Heart left ventricle (tissue), 16 donors: Measurements from ENCODE around the gene PEAK1. TPM values are rescaled to one million over a fixed set of nuclear protein-coding genes. Genes with fewer than 3 reads are reported as not detected.

Experiments
- ATAC-seq, 4 donors: fragments of 200-7000 bp; cut with Tn5 transposase; one replicate each; pipeline ENCODE4 v1.9.1; 2020 to 2022; ENCODE audit warnings: moderate library complexity in 4 of 4, mild to moderate bottlenecking in 3 of 4, moderate number of reproducible peaks in 1 of 4
- DNase-seq, 5 donors: peaks; one replicate each; pipeline ENCODE4 v3.0.0-alpha.2; 2020
- H3K27ac ChIP-seq, 12 donors: fragments of 200-600 bp; sonication (generic) in 4 of 12; one replicate each; pipeline versions ENCODE4 v1.5.0 to v1.8.0; 2016 to 2022; ENCODE audit warnings: mild to moderate bottlenecking in 2 of 12
- H3K27me3 ChIP-seq, 9 donors: fragments of 200-600 bp; sonication (generic) in 2 of 9; one replicate each; pipeline versions ENCODE4 v1.5.1 to v1.8.0; 2016 to 2022; ENCODE audit warnings: mild to moderate bottlenecking in 3 of 9
- H3K36me3 ChIP-seq, 9 donors: fragments of 200-600 bp; sonication (generic) in 2 of 9; one replicate each; pipeline versions ENCODE4 v1.5.0 to v1.8.0; 2018 to 2022; ENCODE audit warnings: mild to moderate bottlenecking in 2 of 9
- H3K4me1 ChIP-seq, 12 donors: fragments of 200-600 bp; sonication (generic) in 4 of 12; one replicate each; pipeline versions ENCODE4 v1.5.0 to v1.8.0; 2016 to 2022; ENCODE audit warnings: mild to moderate bottlenecking in 3 of 12
- H3K4me3 ChIP-seq, 12 donors: fragments of 200-600 bp; sonication (generic) in 4 of 12; one replicate each; pipeline versions ENCODE4 v1.5.0 to v1.8.0; 2017 to 2022; ENCODE audit warnings: mild to moderate bottlenecking in 9 of 12, moderate library complexity in 4 of 12
- H3K9me3 ChIP-seq, 12 donors: fragments of 200-600 bp; sonication (generic) in 4 of 12; one replicate each; pipeline versions ENCODE4 v1.5.0 to v1.8.0; 2016 to 2022; ENCODE audit warnings: mild to moderate bottlenecking in 1 of 12
- POLR2A ChIP-seq, 2 donors: fragments of 450-650 bp; IDR thresholded peaks; one replicate each; pipeline ENCODE4 v1.6.1; 2017; ENCODE audit warnings: antibody characterized with exemption in 2 of 2, mild to moderate bottlenecking in 2 of 2, moderate library complexity in 2 of 2
- WGBS, 4 donors: extraction: QIAGEN DNeasy Blood & Tissue Kit in 2 of 4; methylation state at CpG; one replicate each; pipeline versions ENCODE4 v1.1.5 to v1.1.7; 2013 to 2018; 5-methylcytosine and 5-hydroxymethylcytosine counted together
- intact Hi-C, 10 donors: fragments of 100-400 bp; cut with DNase I; formaldehyde crosslinking; loops; one replicate each; pipeline versions ENCODE4 v1.11.1 to v1.14.2; 2022
- polyA plus RNA-seq, 2 donors: library from polyadenylated mRNA; stranded (reverse); fragments of 200-250 nt; gene quantifications; one replicate each; pipeline ENCODE4 v1.2.3, GENCODE V29; 2013
- total RNA-seq, 9 donors: library from RNA; depleted of rRNA in 2 of 9; stranded (reverse); fragments of >200 nt in 2 of 9; fragmentation: NEBNext Ultra II Directional in 3 of 9; extraction: Animal tissue kit (Norgen Biotek cat#: 25700) in 3 of 9; gene quantifications; one replicate each; pipeline versions ENCODE4 v1.1.0 to v1.2.4, GENCODE V29; 2016 to 2023
- TF ChIP-seq, protein P1 (sequence below), 12 donors: fragments of 200-600 bp; sonication (generic) in 4 of 12; IDR thresholded peaks; one replicate each; pipeline versions ENCODE4 v1.5.0 to v1.8.0; 2018 to 2022; ENCODE audit warnings: antibody characterized with exemption in 12 of 12, mild to moderate bottlenecking in 5 of 12
- donor health status: ischemic (EF 13 %, LVEDD 7.1; RV severe dilation, severe dysfunction).
- donor health status: healthy with polysubstance abuse.
- donor health status: DM: no; HTN: yes; CAD: no.
- donor health status: DM: no; HTN: no; CAD: no.
- donor health status: ischemic (EF 25% LVEDD 6.9; RV normal size, moderate dysfunction).
- donor health status: ischemic (EF 25% LVEDD 5.7; RV mildly dilated, moderate dysfunction).
- donor health status: healthy.
- donor health status: DM: yes; HTN: yes; CAD: no.
- donor health status: ischemic (EF 35%, LVEDD 5.7; RV mildly dilated, moderate dysfunction).
- donor health status: nonischemic (EF 11% LVEDD 7.7; RV severe dilation, severe dysfunction).
- donor health status: DM: yes; HTN: yes; CAD: no.
- donor health status: PGD.
- donor health status: ischemic (EF 29% LVEDD 5.4; RV normal size, mild dysfunction).
- donor health status: nonischemic (EF 23%, LVEDD 6.1; RV moderate dilation, normal function).

Gene PEAK1
- total and polyA plus RNA-seq, 11 donors, result 12.8 to 139 (median 86.3) TPM

DNA sequence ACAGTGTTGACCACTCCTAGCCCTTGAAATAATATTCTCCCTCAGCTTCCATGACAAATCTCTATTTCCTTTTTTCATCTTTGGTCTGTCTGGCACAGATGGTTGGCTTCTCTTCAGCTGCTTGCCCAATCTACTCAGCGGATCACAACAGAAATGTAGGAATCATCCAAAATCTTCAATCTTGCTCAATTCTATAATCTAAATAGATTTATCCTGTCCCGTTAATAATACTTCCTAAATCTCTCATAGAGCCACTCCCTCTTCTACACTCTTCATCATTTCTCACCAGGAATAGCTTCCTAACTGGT lies 3.8 kb downstream of the PEAK1 start:
- TF ChIP-seq POLR2A (IDR thresholded peaks at IDR 0.05), result no peak
- TF ChIP-seq, protein P1, sequence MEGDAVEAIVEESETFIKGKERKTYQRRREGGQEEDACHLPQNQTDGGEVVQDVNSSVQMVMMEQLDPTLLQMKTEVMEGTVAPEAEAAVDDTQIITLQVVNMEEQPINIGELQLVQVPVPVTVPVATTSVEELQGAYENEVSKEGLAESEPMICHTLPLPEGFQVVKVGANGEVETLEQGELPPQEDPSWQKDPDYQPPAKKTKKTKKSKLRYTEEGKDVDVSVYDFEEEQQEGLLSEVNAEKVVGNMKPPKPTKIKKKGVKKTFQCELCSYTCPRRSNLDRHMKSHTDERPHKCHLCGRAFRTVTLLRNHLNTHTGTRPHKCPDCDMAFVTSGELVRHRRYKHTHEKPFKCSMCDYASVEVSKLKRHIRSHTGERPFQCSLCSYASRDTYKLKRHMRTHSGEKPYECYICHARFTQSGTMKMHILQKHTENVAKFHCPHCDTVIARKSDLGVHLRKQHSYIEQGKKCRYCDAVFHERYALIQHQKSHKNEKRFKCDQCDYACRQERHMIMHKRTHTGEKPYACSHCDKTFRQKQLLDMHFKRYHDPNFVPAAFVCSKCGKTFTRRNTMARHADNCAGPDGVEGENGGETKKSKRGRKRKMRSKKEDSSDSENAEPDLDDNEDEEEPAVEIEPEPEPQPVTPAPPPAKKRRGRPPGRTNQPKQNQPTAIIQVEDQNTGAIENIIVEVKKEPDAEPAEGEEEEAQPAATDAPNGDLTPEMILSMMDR (IDR thresholded peaks at IDR 0.05), result no peak
- Histone ChIP-seq H3K36me3 (no peaks in the 10 kb centered on the region), H3K27ac (peak overlapping the region in 2 of 12 donors; percentile 12 to 44), H3K9me3 (no peaks in the 10 kb centered on the region), H3K27me3 (no peaks in the 10 kb centered on the region), H3K4me3 (no peak overlapping the region), H3K4me1 (peaks cover 7 to 66% (median 52%) of the 10 kb centered on the region in 12 donors)
- DNase-seq (no peak), ATAC-seq (no peak)
- WGBS, 4 donors, result 34 to 54% (median 43%) methylated on average over 2 of the region's 2 CpGs
- intact Hi-C loops, result loop anchor here in 9 of 10 donors (5.0 to 10.0 kb wide), 10 partner anchors 51 to 304 kb away; no protein-coding TSS in a partner anchor

DNA sequence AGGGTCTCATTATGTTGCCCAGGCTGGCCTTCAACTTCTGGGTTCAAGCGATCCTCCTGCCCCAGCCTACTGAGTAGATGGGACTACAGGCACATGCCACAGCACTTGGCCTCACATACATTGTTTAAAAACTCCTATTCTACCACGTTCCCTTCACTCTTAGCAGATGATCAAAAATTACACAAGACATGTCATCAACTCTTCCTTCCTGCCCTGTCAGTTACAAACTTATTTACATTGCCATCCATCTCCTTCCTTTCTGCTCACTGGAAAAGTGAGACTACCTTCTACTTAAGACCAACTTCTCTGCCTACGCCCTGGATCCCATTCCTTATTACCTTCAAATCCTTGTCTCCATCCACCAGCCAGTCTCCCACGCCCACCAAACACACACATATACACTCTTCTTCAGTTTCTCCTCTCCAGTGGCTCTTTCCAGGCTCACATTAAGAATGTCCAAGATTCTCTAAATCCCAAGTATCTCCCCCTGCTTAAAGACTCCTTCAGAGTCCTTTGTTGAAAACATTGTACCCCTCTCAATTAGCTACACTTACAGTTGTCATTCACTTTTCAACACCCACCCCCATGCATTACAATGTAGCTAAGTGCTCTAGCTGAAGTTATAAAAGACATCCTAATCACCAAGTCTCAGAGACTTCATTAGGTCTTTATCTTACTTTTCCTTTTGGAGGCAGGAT lies 4.3 kb downstream of the PEAK1 start:
- ATAC-seq (no peak), DNase-seq (no peak)
- intact Hi-C loops, result loop anchor here in 9 of 10 donors (5.0 to 10.0 kb wide), 10 partner anchors 51 to 303 kb away; no protein-coding TSS in a partner anchor
- H3K36me3 ChIP-seq, result no peaks in the 10 kb centered on the region
- 79 to 84% (median 81%) methylated on average over 4 of the region's 4 CpGs for WGBS, 4 donors
- peaks cover 7 to 71% (median 54%) of the 10 kb centered on the region in 12 donors for H3K4me1 ChIP-seq
- H3K27me3 ChIP-seq, result no peaks in the 10 kb centered on the region
- no peaks in the 10 kb centered on the region for H3K9me3 ChIP-seq
- peak overlapping the region in 1 of 12 donors; percentile 44 for H3K27ac ChIP-seq
- no peak for TF ChIP-seq POLR2A (IDR thresholded peaks at IDR 0.05)
- TF ChIP-seq, protein P1 (IDR thresholded peaks at IDR 0.05), result no peak
- H3K4me3 ChIP-seq, result no peak overlapping the region

DNA sequence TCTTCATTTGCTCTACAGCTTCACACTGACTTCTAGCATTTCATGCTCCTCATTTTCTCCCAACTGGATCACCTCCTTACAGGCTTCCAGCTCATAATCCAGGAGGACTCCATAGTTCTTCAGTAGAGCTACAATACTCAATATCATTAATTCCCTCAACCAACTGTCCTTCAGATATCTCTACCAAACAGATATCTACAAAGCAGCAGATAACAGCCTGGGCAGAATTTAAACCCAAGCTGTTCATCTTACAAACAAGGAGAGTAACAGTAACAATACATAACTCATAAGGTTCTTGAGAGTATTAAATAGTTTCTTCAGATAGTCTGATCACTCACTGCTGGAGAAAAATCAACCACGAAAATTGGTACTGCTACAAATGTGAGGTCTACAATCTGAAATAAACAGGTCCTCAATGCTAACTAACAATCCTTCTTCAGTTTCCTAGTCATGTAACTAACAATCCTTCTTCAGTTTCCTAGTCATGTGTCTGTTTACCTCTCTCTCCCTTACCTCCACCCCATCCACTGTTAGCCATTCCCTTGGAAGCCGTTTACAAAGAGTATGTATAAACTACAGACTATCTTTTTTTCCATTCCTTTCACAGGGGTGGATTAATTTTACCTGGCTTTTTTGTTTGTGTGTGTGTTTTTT lies 5.0 kb downstream of the PEAK1 start:
- no peak overlapping the region for H3K27ac ChIP-seq
- WGBS, 4 donors, result 86 to 92% (median 87%) methylated on average over 2 of the region's 2 CpGs
- no peaks in the 10 kb centered on the region for H3K9me3 ChIP-seq
- peaks cover 7 to 78% (median 60%) of the 10 kb centered on the region in 12 donors for H3K4me1 ChIP-seq
- DNase-seq, result no peak
- no peak overlapping the region for H3K4me3 ChIP-seq
- intact Hi-C loops, result loop anchor here (5.0 to 10.0 kb wide), 13 partner anchors 48 to 303 kb away; no protein-coding TSS in a partner anchor
- H3K27me3 ChIP-seq, result no peaks in the 10 kb centered on the region
- no peaks in the 10 kb centered on the region for H3K36me3 ChIP-seq
- ATAC-seq, result no peak
- TF ChIP-seq POLR2A (IDR thresholded peaks at IDR 0.05), result no peak
- TF ChIP-seq, protein P1 (IDR thresholded peaks at IDR 0.05), result no peak

DNA sequence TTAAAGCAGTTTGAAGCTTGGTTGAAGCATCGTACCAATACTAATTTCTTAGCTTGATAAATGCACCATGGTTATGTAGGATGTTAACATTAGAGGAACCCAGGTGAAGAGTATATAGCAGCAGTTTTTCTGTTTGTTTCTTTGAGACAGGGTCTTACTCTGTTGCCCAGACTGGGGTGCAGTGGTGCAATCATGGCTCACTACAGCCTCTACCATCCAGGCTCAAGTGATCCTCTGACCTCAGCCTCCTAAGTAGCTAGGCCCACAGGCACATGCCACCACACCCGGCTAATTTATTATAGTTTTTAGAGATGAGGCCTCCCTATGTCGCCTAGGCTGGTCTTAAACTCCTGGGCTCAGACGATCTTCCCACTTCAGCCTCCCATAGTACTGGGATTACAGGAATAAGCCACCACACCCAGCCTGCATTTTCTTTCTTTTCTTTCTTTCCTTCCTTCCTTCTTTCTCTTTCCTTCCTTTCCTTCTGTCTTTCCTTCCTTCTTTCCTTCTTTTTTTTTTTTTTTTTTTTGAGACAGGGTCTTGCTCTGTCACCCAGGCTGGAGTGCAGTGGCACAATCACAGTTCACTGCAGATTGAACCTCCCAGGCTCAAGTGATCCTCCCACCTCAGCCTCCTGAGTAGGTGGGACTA lies 6.1 kb downstream of the PEAK1 start:
- Histone ChIP-seq H3K4me1 (peaks cover 7 to 86% (median 70%) of the 10 kb centered on the region in 12 donors), H3K4me3 (no peak overlapping the region), H3K36me3 (no peaks in the 10 kb centered on the region), H3K27me3 (no peaks in the 10 kb centered on the region), H3K27ac (peak overlapping the region in 1 of 12 donors; percentile 15), H3K9me3 (no peaks in the 10 kb centered on the region)
- 88 to 92% (median 90%) methylated on average over 4 of the region's 4 CpGs for WGBS, 4 donors
- TF ChIP-seq, protein P1 (IDR thresholded peaks at IDR 0.05), result no peak
- no peak for TF ChIP-seq POLR2A (IDR thresholded peaks at IDR 0.05)
- intact Hi-C loops, result loop anchor here in 6 of 10 donors (5.0 to 10.0 kb wide), 7 partner anchors 47 to 299 kb away; no protein-coding TSS in a partner anchor
- ATAC-seq (no peak), DNase-seq (no peak)
